GM20431 (cell line): ENCODE data around the gene DNAJC7.
"Not testable (repeated sequence)": the region's sequence is repeated elsewhere in the genome, so short reads cannot be mapped to it uniquely, and the experiment has no call there.

ENCODE experiments used
- in situ Hi-C: fragments of 300-500 bp; cut with MseI, MboI; formaldehyde crosslinking; loops from one replicate; pipeline ENCODE4 v1.15.0; 2020; ENCODE audit warnings: low sequenced_read_pairs; ENCODE audit not compliant: unreplicated experiment

Gene DNAJC7

GRCh38 chr17:42042598-42043319, 25.5 kb upstream of the DNAJC7 start:
- in situ Hi-C loops: no loop called here

DNA sequence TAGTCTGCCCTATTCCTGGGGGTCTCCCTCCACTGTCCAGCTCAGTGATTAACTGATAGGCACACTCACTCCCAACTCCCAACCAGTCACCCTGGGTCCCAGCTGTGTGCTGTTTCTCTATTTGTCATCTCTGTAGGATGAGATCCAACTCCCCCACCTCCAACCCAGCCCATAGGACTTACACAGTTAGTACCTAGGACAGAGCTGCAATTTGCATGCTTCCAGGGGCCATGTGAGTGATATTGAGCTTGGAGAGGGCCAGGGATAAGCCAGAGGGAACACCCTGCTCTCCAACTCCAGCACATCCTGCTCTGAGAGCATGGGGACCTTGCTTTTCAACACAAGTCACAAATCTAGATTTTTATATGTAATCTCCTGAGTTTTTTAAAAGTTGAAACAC, 24.4 kb upstream of the DNAJC7 start:
- in situ Hi-C loops: no loop called here

DNA sequence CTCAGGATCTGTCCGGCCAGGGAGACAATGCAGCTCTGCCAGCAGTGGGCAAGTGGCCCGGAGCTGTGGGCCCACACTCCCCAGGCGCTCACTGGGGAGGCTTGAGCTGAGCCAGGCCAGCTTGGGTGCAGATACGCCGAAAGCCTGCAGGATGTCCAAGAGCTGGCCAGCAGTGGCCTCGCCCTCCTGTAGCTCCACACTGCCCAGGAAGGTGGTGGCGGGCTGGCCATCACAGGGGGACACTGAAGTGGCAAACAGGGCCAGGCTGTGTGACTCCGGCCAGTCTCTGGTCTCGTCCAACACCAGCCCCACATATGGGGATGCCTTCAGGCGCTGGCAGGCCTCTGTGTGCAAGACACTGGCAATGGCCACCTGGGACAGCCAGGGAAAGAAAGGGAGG, 23.6 kb upstream of the DNAJC7 start:
- in situ Hi-C loops: no loop called here

DNA sequence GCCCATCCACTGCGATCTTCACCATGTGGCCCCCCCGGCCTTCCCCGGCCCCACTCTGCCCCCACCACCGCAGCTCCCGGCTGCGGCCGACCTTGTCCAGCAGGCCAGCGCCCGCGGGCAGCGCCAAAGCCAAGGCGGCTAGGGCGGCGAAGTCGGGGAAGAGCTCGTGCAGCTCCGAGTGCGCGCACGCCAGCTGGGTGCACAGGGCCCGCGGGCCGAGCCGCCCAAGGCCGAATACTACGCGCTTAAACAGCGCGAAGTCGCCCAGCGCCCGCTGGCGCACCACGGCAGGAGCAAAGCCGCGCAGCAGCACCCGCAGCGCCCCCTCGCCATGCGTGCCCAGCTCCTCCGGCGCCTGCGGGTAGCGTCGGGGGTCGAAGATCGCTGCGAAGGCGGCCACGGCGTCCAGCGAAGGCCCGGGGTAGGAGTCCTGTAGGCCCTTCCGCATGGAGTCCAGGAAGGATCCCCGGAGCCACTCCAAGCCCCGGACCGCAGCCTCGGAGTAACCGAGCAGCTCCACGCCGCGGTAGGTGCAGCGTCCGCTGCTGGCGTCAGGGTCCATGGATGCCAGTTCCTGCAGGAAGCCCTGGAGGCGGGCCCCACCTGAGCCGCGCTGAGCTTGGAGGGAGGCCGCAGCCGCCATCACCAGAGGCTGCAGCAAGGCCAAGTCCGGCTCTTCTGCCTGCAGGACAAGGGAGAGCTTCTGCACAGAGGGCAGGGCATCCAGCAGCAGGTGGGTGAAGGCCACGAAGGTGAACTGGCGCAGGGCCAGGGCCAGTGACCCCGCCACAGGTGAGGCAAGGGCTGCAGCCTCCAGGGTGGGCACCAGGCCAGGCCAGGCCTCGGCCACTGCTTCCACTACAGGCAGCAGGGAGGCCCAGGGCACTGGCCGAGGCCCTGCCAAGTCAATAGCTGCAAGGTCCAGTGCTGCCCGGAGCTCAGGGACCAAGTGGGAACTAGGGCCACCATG, 22.8 kb upstream of the DNAJC7 start:
- in situ Hi-C loops: no loop called here

GRCh38 chr17:42038221-42038973, 21.2 kb upstream of the DNAJC7 start:
- in situ Hi-C loops: no loop called here

DNA sequence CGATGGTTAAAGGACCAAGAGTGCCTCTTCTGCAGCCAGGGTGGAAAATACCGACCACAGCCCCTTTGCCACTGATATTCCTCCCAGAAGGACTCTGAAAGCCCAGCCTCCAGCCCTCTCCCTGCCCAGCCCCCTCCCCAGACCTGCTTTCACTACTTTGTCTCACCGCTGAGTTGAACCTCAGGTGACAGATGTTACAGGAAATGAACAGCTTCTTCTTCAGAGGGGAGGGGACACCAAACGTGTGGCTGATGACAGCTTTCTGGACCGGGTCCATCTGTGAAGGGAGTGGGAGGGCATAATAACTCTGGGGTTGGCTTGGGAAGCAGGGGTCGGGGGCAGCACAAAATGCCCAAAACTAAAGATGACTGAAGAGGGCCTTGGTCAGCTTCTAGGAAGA, 16.8 kb upstream of the DNAJC7 start:
- in situ Hi-C loops: no loop called here

GRCh38 chr17:42031584-42031983, 14.3 kb upstream of the DNAJC7 start:
- in situ Hi-C loops: no loop called here

DNA sequence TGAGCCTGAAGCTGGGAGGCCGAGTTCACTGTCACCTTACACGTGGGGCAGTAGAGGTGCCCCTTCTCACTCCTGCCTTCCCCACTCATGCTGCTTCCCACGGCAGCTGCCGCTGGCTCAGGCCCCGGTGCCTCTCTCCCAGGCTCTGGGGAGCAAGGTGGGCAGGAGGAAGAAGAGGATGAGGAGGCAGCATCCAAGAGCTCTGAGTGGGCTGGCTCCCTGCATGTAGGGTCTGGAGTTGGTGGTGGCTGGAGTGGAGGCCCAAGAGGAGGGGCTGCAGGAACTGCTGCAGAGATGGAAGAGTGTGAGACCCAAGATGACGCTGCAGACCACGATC, 11.5 kb upstream of the DNAJC7 start:
- in situ Hi-C loops: no loop called here

DNA sequence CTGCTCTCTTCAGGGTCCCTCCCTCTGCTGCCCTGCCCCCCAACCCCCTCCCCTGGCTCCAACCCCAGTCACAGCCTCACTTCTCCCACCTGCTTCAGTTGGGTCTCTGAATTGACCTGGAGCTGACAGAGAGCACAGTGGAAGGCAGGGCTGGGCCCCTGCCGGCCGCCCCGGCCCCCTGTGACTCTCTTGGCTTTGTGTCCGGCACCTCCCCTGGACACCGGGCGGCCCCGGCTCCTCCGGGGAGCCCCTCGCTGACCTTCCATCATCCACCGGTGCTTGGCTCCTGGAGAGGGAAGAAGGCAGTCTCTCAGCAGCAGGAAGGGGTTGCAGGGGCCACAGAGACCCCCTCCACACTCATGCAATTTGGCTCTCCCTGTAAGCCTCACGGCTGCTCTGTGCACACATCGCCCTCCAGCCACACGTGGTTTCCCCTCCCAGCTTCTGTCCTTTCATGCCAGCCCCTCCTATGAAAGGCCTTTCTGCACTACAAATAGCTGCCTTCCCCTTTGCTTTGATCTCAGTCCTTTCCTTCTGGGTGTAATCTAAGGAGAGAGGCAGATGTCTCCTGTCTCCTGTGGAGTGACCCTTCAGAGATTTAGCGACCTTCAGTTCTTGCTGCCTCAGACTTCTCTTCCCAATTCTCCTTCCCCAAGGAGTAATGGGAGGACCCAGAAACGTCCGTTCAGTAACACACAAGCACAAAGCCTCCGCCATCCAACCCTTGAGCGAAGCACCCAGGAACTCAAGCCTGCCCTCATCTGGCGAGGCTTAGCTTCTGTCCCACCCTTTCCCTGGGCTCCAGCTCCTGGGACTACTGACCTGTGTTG, 10.9 kb upstream of the DNAJC7 start:
- in situ Hi-C loops: no loop called here

DNA sequence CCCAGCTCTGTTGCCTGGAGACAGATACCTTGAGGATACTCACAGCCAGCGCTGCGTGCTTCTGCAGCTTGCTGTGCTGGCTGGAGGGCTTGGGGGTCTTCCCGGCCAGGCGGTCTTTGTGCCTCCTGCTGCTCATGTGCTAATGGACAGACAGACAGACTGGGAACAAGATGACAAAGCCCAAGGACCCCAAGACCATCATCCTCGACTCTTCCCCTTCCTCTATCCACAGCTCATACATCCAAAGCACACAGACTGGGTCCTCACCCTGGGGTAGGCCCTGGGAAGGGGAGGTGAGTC, 10.3 kb upstream of the DNAJC7 start:
- in situ Hi-C loops: no loop called here

DNA sequence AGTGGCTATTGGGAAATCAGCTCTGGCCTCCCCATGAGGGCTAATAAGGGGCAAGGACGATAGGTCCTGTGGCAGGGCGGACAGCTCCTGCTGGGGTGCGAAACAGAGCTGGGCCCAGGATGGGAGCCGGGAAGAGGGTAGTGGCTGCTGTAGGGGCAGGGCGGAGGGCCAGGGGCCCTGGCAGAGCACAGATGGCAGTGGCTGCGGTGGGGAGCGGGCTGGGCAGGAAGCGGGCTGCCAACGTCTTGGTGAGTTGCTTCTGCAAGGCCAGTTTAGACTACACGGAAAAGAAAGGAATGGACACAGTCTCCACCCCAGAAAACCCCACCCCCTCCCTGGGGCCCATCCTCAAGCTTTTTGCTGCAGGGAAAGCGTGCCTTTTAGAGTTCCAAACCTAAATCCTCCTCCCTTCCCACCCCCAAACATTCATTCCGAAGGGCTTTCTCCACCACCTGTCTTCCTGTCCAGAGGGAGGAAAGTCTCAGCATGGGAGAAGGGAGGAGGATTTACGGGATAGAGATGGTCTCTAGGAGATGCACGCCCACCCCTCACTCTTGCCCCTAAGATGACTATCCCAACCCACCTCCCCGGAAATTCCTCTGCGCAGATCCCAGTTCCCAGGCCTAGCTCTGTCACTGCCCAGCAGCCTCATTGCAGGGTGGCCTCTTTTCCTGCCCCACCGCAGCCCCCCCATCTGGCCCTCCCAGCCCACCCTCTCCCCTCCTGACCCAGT, 9.8 kb upstream of the DNAJC7 start:
- in situ Hi-C loops: no loop called here

- in situ Hi-C loops: no loop called here
These were observed 8.7 kb upstream of the DNAJC7 start for GRCh38 chr17:42025936-42026335.

DNA sequence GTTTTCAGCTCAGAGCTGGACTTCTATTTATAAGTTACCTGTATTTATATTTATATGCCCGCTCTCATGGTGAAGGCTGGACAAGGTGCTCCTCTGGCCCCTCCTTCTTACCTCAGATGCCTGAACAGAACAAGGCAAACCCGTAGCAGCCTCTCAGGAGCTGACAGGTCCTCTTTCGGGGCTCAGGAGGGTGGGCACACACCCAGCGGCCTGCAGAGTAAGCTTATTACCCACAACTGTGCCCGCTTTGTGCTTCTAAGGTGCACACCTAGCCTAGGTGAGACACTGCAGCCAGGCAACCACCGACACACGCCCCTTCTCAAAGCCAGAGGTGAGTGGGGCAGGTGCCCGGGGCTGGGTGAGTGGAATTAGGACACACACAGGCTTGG, 7.9 kb upstream of the DNAJC7 start:
- in situ Hi-C loops: no loop called here

DNA sequence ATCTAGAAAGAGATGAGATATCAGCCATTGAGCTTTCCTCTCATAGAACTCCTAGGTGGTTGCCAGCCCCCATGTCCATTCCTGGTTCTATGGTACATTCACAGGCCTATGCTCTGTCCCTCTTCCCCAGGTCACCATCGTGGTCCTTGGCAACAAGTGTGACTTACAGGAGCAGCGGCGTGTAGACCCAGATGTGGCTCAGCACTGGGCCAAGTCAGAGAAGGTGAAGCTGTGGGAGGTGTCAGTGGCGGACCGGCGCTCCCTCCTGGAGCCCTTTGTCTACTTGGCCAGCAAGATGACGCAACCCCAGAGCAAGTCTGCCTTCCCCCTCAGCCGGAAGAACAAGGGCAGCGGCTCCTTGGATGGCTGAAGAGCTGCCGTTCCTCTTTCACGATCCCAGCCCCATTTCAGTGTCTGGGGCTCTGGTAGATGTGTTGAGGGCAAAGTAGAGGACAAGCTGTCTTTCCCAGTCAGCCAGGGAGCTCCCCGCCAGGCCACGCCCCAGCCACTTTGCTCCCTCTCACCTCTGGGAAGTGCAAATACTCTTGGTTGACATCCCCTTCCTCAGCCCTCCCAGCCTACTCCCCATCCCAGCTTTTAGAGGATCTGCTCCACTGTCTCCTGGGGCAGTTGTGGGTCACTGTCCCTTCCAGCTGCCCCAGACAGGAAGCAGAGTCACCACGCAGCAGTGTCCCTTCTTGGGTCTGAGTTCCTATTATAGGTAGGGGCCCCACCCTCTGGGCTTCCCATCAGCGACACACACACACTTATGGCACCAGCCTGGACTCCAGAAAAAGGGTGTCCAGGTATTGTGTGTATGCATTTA, 6.5 kb upstream of the DNAJC7 start:
- in situ Hi-C loops: no loop called here

GRCh38 chr17:42020845-42021244, 3.6 kb upstream of the DNAJC7 start:
- in situ Hi-C loops: not testable (repeated sequence)

GRCh38 chr17:42019509-42020404, 2.5 kb upstream of the DNAJC7 start, which contains the start of gene NKIRAS2:
NKIRAS2 (plus strand) TSS chr17:42020090; CDS start chr17:42021578, 1,488 bp downstream.
- in situ Hi-C loops: no loop called here

DNA sequence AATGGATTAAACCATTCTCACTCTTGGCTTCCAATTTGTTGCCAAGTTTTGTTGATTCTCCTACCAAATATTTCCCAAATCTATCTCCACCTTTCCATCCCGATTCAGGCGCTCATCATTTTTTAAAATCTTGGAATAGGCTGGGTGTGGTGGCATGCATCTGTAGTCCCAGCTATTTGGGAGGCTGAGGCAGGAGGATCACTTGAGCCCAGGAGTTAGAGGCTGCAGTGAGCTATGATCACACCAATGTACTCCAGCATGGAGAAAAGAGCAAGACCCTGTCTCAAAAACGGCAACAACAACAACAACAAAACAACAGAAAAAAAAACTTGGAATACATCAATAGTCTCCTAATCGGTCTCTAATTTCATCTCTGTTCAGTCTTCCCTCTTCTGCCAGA, 1.7 kb upstream of the DNAJC7 start:
- in situ Hi-C loops: no loop called here

- in situ Hi-C loops: no loop called here
These were observed 1.1 kb upstream of the DNAJC7 start for GRCh38 chr17:42018339-42018738.
